AG09309 (cell line): ENCODE data around the gene LUC7L2.
A peak's percentile ranks its signal among the peaks of the same experiment; 100 is the strongest.
"Not testable (repeated sequence)": the region's sequence is repeated elsewhere in the genome, so short reads cannot be mapped to it uniquely, and the experiment has no call there.

Experiments used
- DNase-seq: peaks from one replicate; pipeline ENCODE4 v3.0.0-alpha.2; 2010; ENCODE audit warnings: low read depth
- H3K4me3 ChIP-seq: 2 replicates; pipeline ENCODE4 v1.5.1; 2011; ENCODE audit warnings: mild to moderate bottlenecking, low read depth, low read length, moderate library complexity; ENCODE audit not compliant: control insufficient read depth
- TF ChIP-seq, protein P1 (sequence below): IDR thresholded peaks from 2 replicates; pipeline ENCODE4 v1.5.1; 2011; ENCODE audit warnings: mild to moderate bottlenecking, low read depth, low read length, inconsistent platforms; ENCODE audit not compliant: insufficient read depth, control insufficient read depth; ENCODE audit errors: missing control alignments

Gene LUC7L2, protein sequence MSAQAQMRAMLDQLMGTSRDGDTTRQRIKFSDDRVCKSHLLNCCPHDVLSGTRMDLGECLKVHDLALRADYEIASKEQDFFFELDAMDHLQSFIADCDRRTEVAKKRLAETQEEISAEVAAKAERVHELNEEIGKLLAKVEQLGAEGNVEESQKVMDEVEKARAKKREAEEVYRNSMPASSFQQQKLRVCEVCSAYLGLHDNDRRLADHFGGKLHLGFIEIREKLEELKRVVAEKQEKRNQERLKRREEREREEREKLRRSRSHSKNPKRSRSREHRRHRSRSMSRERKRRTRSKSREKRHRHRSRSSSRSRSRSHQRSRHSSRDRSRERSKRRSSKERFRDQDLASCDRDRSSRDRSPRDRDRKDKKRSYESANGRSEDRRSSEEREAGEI

DNA sequence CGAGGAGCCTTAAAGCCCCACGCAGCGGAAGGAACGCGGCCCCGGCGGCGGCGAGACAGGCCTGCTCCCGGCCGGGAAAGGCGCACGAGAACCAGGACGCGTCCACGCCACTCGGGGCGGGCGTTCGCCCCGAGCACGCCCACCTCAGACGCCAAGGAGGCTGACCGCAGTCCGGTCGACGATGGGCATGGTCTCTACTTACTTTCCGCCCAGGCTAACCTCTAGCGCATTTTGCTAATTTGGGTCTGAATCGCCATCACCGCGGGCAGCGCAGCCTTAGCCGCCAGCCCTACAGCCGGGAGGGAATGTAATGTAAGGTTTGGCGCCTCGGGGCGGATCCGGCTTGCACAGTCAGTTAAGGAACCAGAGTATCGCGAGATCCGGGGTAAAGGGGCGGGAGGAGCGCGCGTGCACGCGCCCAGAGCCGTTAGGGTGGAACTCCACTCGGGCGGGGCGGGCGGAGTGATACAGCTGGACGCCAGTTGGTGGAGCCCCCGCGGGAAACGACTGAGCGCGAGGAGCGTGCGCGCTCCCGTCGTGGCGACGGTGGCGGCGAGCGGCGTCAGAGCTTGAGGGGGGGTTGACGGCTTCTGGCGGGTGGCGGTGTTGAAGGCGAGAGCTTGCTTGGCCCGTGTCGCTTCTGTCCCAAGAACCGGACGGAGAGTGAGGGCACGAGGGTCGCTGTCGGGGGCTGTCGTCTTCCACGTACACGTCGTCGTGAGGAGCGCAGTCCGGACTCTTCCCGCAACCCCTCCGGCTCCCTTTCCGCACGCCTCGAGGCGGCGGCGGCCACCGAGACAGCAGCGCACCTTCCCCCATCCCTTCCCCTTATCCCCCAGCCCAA, at the start of gene LUC7L2:
LUC7L2 (plus strand) TSS at position 529 of the 844 bp plus-strand sequence. CDS start 368 bp downstream, outside the sequence.
- TF ChIP-seq, protein P1, sequence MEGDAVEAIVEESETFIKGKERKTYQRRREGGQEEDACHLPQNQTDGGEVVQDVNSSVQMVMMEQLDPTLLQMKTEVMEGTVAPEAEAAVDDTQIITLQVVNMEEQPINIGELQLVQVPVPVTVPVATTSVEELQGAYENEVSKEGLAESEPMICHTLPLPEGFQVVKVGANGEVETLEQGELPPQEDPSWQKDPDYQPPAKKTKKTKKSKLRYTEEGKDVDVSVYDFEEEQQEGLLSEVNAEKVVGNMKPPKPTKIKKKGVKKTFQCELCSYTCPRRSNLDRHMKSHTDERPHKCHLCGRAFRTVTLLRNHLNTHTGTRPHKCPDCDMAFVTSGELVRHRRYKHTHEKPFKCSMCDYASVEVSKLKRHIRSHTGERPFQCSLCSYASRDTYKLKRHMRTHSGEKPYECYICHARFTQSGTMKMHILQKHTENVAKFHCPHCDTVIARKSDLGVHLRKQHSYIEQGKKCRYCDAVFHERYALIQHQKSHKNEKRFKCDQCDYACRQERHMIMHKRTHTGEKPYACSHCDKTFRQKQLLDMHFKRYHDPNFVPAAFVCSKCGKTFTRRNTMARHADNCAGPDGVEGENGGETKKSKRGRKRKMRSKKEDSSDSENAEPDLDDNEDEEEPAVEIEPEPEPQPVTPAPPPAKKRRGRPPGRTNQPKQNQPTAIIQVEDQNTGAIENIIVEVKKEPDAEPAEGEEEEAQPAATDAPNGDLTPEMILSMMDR: no peak
- peak; percentile 92 for DNase-seq
- H3K4me3 ChIP-seq: peak within 1 kb of the TSS; percentile 87

DNA sequence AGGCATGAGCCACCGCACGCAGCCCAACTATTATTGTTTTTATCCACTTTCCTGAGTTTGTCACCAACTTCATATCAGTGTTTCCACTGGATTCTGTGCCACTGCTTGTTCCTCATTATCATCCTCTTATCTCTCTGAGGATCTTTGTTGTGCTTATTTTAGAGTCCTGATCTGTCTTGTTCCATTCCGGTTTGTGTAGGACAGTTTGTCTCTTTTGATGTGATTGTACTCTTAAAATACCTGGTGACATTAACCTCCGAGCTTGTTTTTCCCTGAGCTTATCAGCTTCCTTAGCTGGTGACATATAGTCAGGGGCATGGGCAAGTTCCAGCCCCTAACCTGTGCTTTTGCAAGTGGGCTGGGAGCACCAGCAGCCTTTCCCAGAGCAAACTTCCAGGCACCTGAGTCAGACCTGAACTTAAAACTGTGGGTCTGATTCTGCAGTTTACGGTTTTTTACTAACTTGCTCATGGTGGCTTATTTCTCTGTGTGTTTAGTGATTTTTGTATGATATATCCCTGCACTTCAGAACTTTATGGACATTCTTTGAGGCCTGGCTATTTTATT, 41.7 kb upstream of the LUC7L2 start:
- no peak overlapping the region for H3K4me3 ChIP-seq
- DNase-seq: no peak
- TF ChIP-seq, protein P1: no peak

DNA sequence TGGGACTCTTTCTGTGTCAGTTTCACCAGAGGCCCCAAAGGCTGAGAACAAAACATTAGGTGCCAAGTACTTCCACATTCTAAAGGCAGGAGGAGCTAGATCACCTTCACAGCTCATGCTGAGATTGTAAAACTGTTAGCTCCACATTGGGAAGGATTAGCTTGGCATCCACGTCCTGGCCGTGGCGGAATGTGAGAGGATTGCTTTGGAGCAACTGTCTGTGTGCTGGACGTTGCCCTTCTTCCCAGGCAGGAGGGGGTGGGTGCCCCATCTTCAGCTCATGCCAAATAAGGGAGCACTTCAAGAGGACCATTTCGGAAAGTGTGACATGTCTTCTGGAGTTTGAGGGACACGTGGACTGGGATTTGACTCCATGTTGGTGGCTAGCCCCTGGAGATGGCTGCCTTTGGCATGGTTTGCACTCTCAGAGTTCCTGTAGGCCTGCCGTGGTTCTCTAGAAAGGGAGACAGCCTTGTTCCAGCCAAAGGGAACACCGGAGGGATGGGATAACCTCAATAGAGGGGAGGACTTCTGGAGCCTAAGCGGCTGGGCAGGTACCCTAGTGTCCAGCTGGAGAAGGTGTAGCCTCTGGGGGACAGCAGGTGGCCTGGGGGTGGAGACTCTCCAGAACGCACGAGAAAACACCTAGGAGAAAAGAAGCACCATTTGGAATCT, 38.5 kb upstream of the LUC7L2 start:
- no peak for DNase-seq

DNA sequence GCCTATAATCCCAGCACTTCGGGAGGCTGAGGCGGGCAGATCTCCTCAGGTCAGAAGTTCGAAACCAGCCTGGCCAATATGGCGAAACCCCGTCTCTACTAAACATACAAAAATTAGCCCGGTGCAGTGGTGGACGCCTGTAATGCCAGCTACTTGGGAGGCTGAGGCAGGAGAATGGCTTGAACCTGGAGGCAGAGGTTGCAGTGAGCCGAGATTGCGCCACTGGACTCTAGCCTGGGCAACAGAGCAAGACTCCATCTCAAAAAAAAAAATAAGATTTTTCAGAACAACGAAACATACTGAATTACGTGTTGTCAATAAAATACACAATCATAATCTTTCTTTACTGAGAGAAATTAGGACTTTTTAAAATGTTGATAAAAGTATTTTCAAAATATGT, 35.0 kb upstream of the LUC7L2 start:
- H3K4me3 ChIP-seq, DNase-seq: not testable (repeated sequence)

More for the DNA sequence above, 38.5 kb upstream of the LUC7L2 start:
- TF ChIP-seq, protein P1: peak; percentile 66
- no peak overlapping the region for H3K4me3 ChIP-seq

DNA sequence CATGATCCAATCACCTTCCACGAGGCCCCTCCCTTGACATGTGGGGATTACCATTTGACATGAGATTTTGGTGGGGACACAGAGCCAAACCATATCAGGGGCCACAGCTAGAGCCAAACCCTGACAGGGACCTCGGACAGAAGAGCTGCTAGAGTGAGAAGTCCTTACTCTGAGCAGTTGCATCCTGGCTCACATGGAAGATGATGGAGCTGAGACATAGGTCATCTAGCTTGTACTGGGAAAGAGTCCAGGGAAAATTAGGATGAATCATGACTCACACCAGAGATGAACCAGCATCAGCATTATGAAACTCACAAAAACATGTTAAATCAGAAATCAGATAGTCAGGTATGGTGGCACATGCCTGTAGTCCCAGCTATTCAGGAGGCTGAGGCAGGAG, 31.3 kb upstream of the LUC7L2 start:
- TF ChIP-seq, protein P1: no peak
- DNase-seq: peak; percentile 74
- H3K4me3 ChIP-seq: no peak overlapping the region

DNA sequence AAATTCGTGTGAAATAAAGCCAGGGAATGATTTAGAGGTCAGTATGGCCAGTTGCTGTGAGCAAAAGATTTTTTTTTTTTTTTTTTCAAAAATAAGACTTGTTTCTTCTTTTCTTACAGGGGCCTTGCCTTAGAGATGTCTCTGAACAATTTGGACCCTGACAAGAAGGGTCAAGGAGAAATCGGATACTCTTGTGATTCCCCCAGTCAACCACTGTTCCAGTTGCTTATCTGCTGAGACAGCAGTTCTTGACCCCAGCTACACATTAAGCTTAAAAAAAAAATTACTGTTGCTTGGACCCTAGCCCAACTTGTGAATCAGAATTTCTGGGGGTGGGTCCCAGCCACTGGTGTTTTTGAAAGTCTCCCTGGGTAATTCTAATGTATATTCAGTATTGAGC, 30.6 kb upstream of the LUC7L2 start:
- no peak overlapping the region for H3K4me3 ChIP-seq
- TF ChIP-seq, protein P1: no peak
- no peak for DNase-seq
